ENCODE data around the gene FERMT2. TPM values are rescaled to one million over a fixed set of nuclear protein-coding genes. Genes with fewer than 3 reads are reported as not detected.

FERMT2 gene
- total and polyA plus RNA-seq, 2 experiments from 2014 or later = 108 to 148 TPM

GRCh38 chr14:52874389-52874788, 76.5 kb downstream of the FERMT2 start (continued):
- TF ChIP-seq, protein P1, sequence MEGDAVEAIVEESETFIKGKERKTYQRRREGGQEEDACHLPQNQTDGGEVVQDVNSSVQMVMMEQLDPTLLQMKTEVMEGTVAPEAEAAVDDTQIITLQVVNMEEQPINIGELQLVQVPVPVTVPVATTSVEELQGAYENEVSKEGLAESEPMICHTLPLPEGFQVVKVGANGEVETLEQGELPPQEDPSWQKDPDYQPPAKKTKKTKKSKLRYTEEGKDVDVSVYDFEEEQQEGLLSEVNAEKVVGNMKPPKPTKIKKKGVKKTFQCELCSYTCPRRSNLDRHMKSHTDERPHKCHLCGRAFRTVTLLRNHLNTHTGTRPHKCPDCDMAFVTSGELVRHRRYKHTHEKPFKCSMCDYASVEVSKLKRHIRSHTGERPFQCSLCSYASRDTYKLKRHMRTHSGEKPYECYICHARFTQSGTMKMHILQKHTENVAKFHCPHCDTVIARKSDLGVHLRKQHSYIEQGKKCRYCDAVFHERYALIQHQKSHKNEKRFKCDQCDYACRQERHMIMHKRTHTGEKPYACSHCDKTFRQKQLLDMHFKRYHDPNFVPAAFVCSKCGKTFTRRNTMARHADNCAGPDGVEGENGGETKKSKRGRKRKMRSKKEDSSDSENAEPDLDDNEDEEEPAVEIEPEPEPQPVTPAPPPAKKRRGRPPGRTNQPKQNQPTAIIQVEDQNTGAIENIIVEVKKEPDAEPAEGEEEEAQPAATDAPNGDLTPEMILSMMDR (conservative IDR thresholded peaks at IDR 0.05; ENCODE audit: low read depth in 2 of 2) = no peak

GRCh38 chr14:52873694-52874093, 77.2 kb downstream of the FERMT2 start:
- TF ChIP-seq EZH2 (IDR thresholded peaks at IDR 0.05; ENCODE audit: low read depth, unreplicated experiment) (no peak), EZH2phosphoT487 (IDR thresholded peaks at IDR 0.05; ENCODE audit: unreplicated experiment) (no peak), ZNF114 (CRISPR knock-in tag; IDR thresholded peaks at IDR 0.05) (no peak), NANOG (IDR thresholded peaks at IDR 0.05; ENCODE audit: borderline replicate concordance) (no peak), REST (IDR thresholded peaks at IDR 0.05; ENCODE audit: unreplicated experiment) (no peak), ETS1 (IDR thresholded peaks at IDR 0.05) (no peak), JUNB (IDR thresholded peaks at IDR 0.05; ENCODE audit: unreplicated experiment) (no peak), CREB1 (CRISPR knock-in tag; IDR thresholded peaks at IDR 0.05; ENCODE audit: low read depth) (no peak), STAT1 (IDR thresholded peaks at IDR 0.05; ENCODE audit: unreplicated experiment) (no peak), POLR2AphosphoS5 (IDR thresholded peaks at IDR 0.05; ENCODE audit: low read depth) (no peak)
- TF ChIP-seq, protein P1 (conservative IDR thresholded peaks at IDR 0.05; ENCODE audit: low read depth in 2 of 2) = no peak
- no peak for DNase-seq (ENCODE audit: low spot score)
- Histone ChIP-seq H3K27ac (ENCODE audit: low read depth) (peak overlapping the region; percentile 78), H3K36me3 (ENCODE audit: insufficient read depth) (peaks cover 16% of the 10 kb centered on the region; the same call in 1 of the 2 replicates), H3F3A (replicated peaks; ENCODE audit: low read depth) (no peaks in the 10 kb centered on the region), H4K20me1 (replicated peaks; ENCODE audit: insufficient read depth) (no peaks in the 10 kb centered on the region), H2AFZ (no peak overlapping the region), H3K9me2 (ENCODE audit: insufficient read depth) (no peaks in the 10 kb centered on the region), H3K27me3 (ENCODE audit: insufficient read depth) (no peaks in the 10 kb centered on the region), H3K4me3 (peak overlapping the region; percentile 21), H3K79me2 (replicated peaks; ENCODE audit: insufficient read depth) (no peaks in the 10 kb centered on the region), H3K4me1 (ENCODE audit: insufficient read depth) (peaks cover 61% of the 10 kb centered on the region), H3K4me2 (peak overlapping the region; percentile 64)
- H3K36me3 Mint-ChIP-seq (ENCODE audit: low read depth) = peaks cover 57% of the 10 kb centered on the region
- peak overlapping the region; percentile 86 for H3K27ac Mint-ChIP-seq
- 0 out of 3 replicates have a peak overlapping the region, but pooled peaks have one; percentile 10 for H3K4me3 Mint-ChIP-seq
- ATAC-seq = no peak
- peaks cover 3% of the 10 kb centered on the region for H3K27me3 Mint-ChIP-seq (ENCODE audit: insufficient read depth, low read depth, poor library complexity)
- H3K4me1 Mint-ChIP-seq = peaks cover 63% of the 10 kb centered on the region
- no peaks in the 10 kb centered on the region for H3K9me3 Mint-ChIP-seq

All from GM23338 (cell line).